ENCODE data around the gene RELT. TPM values are rescaled to one million over a fixed set of nuclear protein-coding genes. Genes with fewer than 3 reads are reported as not detected.

Gene RELT
- total and polyA plus RNA-seq, 2 donors (not counting 1 experiment from before 2014, with no cell fraction given), result 71.6 to 92.4 TPM

- intact Hi-C loops (cut with micrococcal nuclease), result loop anchor here (1.0 kb wide), 1 partner anchor 259 kb away; no protein-coding TSS in a partner anchor
- Histone ChIP-seq H3K27me3 (replicated peaks in 1 of 4; ENCODE audit: control extremely low read depth in 1 of 4, control insufficient read depth in 3 of 4, insufficient read depth in 4 of 4, low read length in 3 of 4) (no peaks in the 10 kb centered on the region), H3K36me3 (replicated peaks in 1 of 2; ENCODE audit: control extremely low read depth in 1 of 2, control insufficient read depth in 1 of 2, extremely low read depth in 1 of 2, insufficient read depth in 2 of 2, low read length in 1 of 2) (peaks cover 0 to 36% of the 10 kb centered on the region in 2 experiments), H3K9ac (ENCODE audit: low read length) (no peak overlapping the region), H4K20me1 (ENCODE audit: control insufficient read depth, insufficient read depth, low read length, poor library complexity, severe bottlenecking) (no peaks in the 10 kb centered on the region), H3K9me3 (ENCODE audit: control extremely low read depth in 1 of 3, control insufficient read depth in 2 of 3, insufficient read depth in 1 of 3, low read length in 2 of 3) (no peaks in the 10 kb centered on the region), H3K4me1 (ENCODE audit: control insufficient read depth in 2 of 2, insufficient read depth in 2 of 2, low read length in 2 of 2) (no peaks in the 10 kb centered on the region), H3K27ac (ENCODE audit: low read length in 2 of 2) (no peak overlapping the region), H3K4me2 (replicated peaks; ENCODE audit: low read depth, low read length, poor library complexity, severe bottlenecking) (no peak overlapping the region), H3K4me3 (ENCODE audit: control extremely low read depth in 1 of 5, extremely low read depth in 1 of 5, insufficient read depth in 1 of 5, low read depth in 2 of 5, low read length in 4 of 5) (no peak overlapping the region), H3K79me2 (ENCODE audit: control insufficient read depth, insufficient read depth, low read length) (no peaks in the 10 kb centered on the region), H2AFZ (ENCODE audit: insufficient read depth, low read depth, low read length, poor library complexity, severe bottlenecking) (no peak overlapping the region)
- Mint-ChIP-seq H3K4me1 (peaks cover 2% of the 10 kb centered on the region), H3K4me3 (no peak overlapping the region), H3K27ac (peak overlapping the region; percentile 32), H3K9me3 (ENCODE audit: insufficient read depth) (no peaks in the 10 kb centered on the region), H3K27me3 (no peaks in the 10 kb centered on the region)
- TF ChIP-seq EZH2 (IDR thresholded peaks at IDR 0.05; ENCODE audit: borderline replicate concordance, insufficient read depth, low read depth, low read length, poor library complexity, severe bottlenecking), result no peak
- no peak for TF ChIP-seq CTCF (IDR thresholded peaks at IDR 0.05)
- ATAC-seq (ENCODE audit: low read depth) (no peak), DNase-seq (no peak)
- WGBS (ENCODE audit: insufficient coverage), result 97% methylated on average over 10 of the region's 15 CpGs
- POLR2A ChIA-PET, result interaction anchor here (1.6 kb wide), 1 partner anchor 20 kb away, joined by 6 read pairs; no protein-coding TSS in a partner anchor
- CTCF ChIA-PET, result interaction anchor here (0.6 to 9.4 kb wide), 9 partner anchors 8 to 260 kb away, joined by 3 to 102 read pairs (median 7); no protein-coding TSS in a partner anchor
These were observed 26.0 kb downstream of the RELT start for GRCh38 chr11:73401924-73402833.

- Mint-ChIP-seq H3K4me3 (no peak overlapping the region), H3K27ac (peak overlapping the region; percentile 55), H3K9me3 (ENCODE audit: insufficient read depth) (no peaks in the 10 kb centered on the region), H3K27me3 (no peaks in the 10 kb centered on the region), H3K4me1 (peaks cover 2% of the 10 kb centered on the region)
- TF ChIP-seq EZH2 (IDR thresholded peaks at IDR 0.05; ENCODE audit: borderline replicate concordance, insufficient read depth, low read depth, low read length, poor library complexity, severe bottlenecking), result no peak
- no peak for TF ChIP-seq CTCF (IDR thresholded peaks at IDR 0.05)
- ATAC-seq (ENCODE audit: low read depth), result no peak
- no peak overlapping the region for H3K4me3 ChIP-seq (ENCODE audit: control extremely low read depth in 1 of 5, extremely low read depth in 1 of 5, insufficient read depth in 1 of 5, low read depth in 2 of 5, low read length in 4 of 5)
- no peak overlapping the region for H2AFZ ChIP-seq (ENCODE audit: insufficient read depth, low read depth, low read length, poor library complexity, severe bottlenecking)
- H3K79me2 ChIP-seq (ENCODE audit: control insufficient read depth, insufficient read depth, low read length), result no peaks in the 10 kb centered on the region
- no peaks in the 10 kb centered on the region for H3K9me3 ChIP-seq (ENCODE audit: control extremely low read depth in 1 of 3, control insufficient read depth in 2 of 3, insufficient read depth in 1 of 3, low read length in 2 of 3)
- H3K9ac ChIP-seq (ENCODE audit: low read length), result no peak overlapping the region
- H3K4me1 ChIP-seq (ENCODE audit: control insufficient read depth in 2 of 2, insufficient read depth in 2 of 2, low read length in 2 of 2), result no peaks in the 10 kb centered on the region
- DNase-seq, result peak; percentile 53
- CTCF ChIA-PET, result interaction anchor here (0.6 to 9.4 kb wide), 8 partner anchors 9 to 259 kb away, joined by 3 to 102 read pairs (median 8); no protein-coding TSS in a partner anchor
- H3K27ac ChIP-seq (ENCODE audit: low read length in 2 of 2), result no peak overlapping the region
- peaks cover 0 to 34% of the 10 kb centered on the region in 2 experiments for H3K36me3 ChIP-seq (replicated peaks in 1 of 2; ENCODE audit: control extremely low read depth in 1 of 2, control insufficient read depth in 1 of 2, extremely low read depth in 1 of 2, insufficient read depth in 2 of 2, low read length in 1 of 2)
- H4K20me1 ChIP-seq (ENCODE audit: control insufficient read depth, insufficient read depth, low read length, poor library complexity, severe bottlenecking), result no peaks in the 10 kb centered on the region
- no peak overlapping the region for H3K4me2 ChIP-seq (replicated peaks; ENCODE audit: low read depth, low read length, poor library complexity, severe bottlenecking)
- POLR2A ChIA-PET, result interaction anchor here (1.6 kb wide), 1 partner anchor 20 kb away, joined by 6 read pairs; no protein-coding TSS in a partner anchor
- no peaks in the 10 kb centered on the region for H3K27me3 ChIP-seq (replicated peaks in 1 of 4; ENCODE audit: control extremely low read depth in 1 of 4, control insufficient read depth in 3 of 4, insufficient read depth in 4 of 4, low read length in 3 of 4)
- intact Hi-C loops (cut with micrococcal nuclease), result loop anchor here (1.0 kb wide), 1 partner anchor 258 kb away; no protein-coding TSS in a partner anchor
- 100% methylated on average over 1 of the region's 1 CpG for WGBS (ENCODE audit: insufficient coverage)
These were observed 26.6 kb downstream of the RELT start for GRCh38 chr11:73402834-73403185.
